Dedifferentiated amniotic fluid mesenchymal stem cell (primary cell): ENCODE measurements around the gene UQCR10.

Experiments
- DNase-seq: peaks from one replicate; pipeline ENCODE4 v3.0.0-alpha.2; 2016; ENCODE audit errors: extremely low spot score

UQCR10 gene

GRCh38 chr22:29798318-29798717 lies 31.1 kb downstream of the UQCR10 start:
- no peak for DNase-seq

- DNase-seq = no peak
Observed at GRCh38 chr22:29798801-29799200, 31.6 kb downstream of the UQCR10 start.

DNA sequence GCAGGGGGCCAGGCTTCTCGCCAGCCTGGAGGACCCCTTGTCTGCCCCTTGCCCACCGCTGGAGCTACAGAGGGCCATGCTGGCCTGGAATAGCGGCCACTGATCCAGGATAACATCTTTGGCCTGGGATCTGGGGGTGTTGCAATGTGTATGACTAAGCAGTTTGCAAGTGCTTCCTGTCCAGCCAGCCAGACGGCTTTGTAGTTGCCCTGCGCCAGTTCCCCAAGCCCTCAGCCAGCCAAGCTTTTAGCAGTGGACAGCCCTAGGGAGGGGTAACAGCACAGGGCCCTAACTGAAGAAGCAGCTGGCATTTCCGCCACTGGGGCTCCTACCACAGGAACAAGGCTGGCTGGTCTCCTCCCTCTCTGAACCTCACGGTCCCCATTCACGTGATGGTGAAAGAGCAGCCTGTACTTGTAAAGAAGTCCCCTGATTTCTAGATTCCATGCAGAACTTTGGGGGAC lies 32.1 kb downstream of the UQCR10 start:
- DNase-seq = peak; percentile 83

DNA sequence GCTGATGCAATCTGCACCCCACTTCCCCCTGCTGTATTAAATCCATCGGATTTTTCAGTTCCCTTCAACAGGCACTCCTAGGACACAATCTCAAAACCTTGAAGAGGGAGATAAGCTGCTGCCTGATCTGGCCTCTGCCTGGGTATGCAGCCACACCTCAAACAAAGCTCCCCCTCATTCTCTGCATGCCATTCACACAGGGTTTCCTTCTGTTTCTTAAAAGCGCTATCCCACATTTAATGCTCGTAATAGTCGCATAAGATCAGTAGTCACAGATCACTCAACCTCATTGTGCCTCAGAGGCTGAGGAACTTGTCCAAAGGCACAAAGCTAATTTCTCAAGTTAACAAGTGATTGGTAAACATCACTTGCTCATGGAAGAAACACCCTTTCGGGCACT lies 34.0 kb downstream of the UQCR10 start:
- DNase-seq = no peak

DNA sequence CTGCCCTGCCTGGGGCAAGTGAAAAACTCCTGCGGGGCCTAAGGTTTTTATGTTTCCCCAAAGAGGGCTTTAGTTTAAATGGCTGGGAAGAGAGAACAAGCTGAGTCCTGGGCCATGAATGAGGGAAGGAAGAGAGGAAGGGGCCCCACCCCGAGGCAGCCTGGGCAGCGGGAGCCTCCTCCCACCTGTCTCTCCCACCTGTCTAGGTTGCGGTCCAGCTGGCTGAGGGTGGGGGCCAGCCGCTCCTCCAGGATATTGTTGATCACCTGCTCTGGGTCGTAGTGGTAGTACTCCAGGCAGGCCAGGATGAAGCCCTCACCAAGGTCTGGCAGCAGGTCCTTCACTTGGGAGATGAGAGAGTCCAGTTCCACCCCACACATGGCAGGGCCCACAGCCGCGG lies 34.6 kb downstream of the UQCR10 start:
- no peak for DNase-seq

DNA sequence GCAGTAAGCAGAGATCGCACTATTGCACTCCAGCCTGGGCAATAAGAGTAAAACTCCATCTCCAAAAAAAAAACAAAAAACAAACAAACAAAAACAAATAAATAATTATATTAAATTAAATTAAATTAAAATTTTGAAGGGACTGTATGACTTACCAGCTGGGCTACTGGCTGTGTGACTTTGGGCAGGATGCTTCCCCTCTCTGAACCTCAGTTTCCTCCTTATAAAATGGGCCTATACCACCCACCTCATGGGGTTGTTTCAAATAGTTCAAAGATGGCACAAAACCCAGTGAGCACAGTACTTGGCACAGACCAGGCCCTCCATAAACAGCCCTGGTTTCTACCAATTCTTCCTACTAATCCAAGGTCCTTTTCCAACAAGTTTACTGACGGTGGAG lies 36.0 kb downstream of the UQCR10 start:
- no peak for DNase-seq

- DNase-seq = no peak
Observed at GRCh38 chr22:29804985-29805384, 37.8 kb downstream of the UQCR10 start.

DNA sequence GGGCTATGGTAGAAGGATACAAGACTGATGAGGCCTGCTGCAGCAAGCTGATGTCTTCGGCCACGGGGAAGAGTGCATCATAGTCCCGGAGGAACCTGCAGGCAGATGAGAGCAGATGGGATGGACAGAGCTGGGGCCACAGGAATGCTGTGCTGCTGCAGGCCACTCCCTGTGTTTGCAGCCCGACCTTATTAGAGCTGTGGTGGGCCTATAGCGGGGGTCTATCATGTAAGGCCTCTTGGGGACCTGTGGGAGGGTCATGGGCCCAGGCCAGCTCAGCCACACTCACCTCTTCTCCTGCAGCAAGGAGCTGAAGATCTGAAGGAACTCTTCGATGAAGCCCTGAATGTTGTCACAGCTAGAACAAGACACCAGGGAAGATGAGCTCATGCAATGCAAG lies 39.0 kb downstream of the UQCR10 start:
- no peak for DNase-seq

DNA sequence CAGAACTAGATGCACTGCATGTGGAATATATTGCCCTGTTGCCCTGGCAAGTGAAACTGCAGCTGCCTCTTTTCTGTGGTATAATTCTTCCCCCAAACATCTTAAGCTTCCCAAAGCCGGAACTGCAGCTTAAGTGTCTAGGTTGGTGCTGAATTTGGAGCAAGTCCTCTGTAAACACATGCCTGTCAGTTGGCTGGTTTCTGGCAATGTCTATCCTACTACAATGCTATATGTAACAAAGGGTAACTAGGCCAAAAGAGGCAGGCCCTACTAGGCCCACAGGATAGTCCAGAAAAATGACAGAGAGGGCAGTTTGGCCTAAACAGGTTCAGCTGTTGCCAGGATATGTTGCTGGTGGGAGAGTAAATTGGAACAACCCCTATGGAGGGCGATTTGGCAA lies 43.0 kb downstream of the UQCR10 start:
- DNase-seq = no peak

DNA sequence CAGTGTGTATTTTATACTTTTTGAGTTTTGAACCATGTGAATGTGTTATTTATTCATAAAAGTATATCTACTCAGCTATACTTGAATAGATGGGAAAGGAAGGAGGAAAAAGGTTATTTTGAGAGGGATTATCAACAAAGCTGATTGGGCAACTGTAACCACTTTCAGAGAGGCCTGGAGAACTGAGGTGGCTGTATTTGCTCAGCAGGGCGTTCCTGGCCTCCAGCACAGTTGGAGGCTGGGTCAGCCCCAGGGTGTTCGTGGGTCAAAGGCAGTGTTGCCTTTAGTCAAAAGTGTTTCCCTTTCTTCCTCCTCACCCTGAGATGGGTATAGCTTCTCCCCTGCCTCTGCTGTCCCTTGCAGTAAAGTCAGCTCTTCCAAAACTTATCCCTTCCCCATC lies 44.2 kb downstream of the UQCR10 start:
- no peak for DNase-seq

DNA sequence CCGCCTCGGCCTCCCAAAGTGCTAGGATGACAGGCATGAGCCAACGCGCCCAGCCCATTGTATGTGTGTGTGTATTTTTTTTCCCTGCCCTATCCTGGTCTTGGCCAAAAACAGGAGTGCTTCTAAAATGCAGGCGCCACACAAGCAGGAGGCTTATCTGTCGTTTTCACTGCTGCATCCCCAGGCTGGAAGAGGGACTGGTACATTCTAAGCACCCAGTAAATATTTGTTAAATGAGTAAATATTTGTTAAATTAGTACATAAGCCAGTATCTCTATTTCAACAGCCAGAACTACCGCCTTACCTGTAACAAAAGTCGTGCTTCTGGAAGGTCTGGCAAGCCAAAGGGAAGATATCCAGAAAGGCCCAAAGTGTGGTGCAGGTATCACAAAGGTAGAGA lies 46.0 kb downstream of the UQCR10 start:
- DNase-seq = no peak

- no peak for DNase-seq
Observed at GRCh38 chr22:29813563-29813962, 46.4 kb downstream of the UQCR10 start.

DNA sequence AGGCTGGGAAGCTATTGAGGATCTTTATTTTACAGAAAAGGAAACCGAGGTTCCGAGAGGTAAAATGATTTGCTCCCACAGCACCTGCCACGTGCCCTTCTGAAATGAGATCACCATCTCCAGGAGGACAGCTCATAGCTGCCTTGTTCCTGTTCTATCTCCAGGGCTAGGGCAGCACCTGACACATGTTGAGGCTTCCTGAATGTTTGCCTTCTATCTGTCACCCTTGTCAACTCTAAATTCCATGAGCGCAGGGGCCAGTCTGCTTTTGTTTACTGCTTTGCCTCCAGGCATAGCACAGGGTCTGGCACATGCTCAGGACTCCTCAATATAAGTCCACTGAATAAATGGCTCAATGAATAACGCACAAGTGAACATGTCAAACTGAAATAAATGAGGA lies 46.8 kb downstream of the UQCR10 start:
- DNase-seq = no peak

DNA sequence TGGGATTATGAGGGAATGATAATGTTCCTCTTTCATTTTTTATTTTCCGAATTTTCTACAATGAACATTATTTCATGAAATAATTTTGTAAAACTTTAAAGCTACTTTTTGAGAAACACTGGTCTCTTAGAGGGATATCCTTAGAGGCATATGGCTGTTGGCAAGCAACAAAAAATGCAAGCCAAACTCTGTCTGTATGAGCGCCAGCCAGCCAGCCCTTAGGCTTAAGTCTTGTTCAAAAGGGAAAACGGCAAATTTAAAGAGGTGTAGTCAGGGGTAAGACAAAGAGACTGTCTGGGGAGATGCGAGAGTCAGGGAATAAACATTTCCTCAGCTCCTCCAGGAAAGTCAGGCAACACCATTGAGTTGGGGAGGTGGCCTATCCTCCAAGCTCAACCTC lies 48.4 kb downstream of the UQCR10 start:
- DNase-seq = no peak

DNA sequence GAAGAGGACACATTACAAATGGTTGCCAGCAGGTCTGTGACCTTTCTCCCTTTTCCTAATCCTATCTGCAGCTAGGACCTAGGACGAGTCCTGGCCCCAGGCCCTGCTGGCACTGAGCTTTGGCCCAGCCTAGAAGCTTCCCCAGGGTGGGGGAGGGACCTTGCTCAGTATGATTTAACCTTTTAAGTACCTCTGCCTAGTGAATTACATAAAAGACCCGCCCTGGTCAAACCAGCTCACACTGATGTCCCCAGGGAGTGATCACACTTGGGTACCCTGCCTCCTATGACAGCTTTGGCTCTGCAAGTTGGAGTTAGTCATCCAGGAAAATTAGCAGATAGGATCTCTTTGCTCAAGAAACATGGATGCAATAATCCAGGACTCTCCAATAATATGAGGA lies 49.0 kb downstream of the UQCR10 start:
- DNase-seq = no peak

- DNase-seq = no peak
Observed at GRCh38 chr22:29816539-29816938, 49.4 kb downstream of the UQCR10 start.

DNA sequence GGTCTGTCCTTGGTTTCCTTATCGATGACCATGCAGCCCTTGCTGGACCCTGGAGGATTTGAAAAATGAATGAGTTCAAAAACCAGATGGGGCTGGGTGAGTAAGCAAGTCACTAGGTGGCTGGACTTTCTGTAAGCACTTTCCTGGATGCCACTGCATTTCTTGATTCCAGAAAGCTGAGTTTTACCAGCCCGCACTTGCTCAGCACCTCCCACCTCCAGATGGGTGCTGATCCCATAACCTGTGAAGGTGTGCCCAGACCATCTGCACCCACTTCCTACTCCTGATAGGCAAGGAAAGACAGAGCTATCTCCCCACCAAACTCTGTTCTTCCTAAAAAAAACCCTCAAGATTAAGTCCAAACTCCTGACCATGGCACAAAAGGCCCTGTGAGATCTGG lies 49.8 kb downstream of the UQCR10 start:
- no peak for DNase-seq

GRCh38 chr22:29817724-29818123 lies 50.6 kb downstream of the UQCR10 start:
- no peak for DNase-seq

DNA sequence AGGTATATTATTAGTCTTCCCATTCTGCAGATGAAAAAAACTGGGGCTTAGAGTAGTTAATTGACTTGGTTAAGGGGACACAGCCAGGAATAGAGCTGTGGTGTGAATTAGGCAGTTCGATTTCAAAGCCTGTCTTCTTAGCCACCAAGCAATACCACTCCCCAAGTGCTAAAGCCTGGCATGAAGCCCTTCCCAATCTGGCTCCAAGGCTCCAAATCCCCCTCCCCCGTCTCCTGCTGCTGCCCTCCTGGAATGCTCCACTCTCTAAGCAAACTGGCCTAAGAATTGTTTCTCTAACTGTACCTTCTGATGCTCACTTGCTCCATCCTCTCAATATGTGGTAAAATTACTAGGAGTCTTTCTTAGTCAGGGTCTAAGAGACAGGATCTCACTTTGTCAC lies 52.3 kb downstream of the UQCR10 start:
- no peak for DNase-seq
